Epithelial cell of proximal tubule (primary cell): ENCODE data around the gene MC1R. TPM values are rescaled to one million over a fixed set of nuclear protein-coding genes. Genes with fewer than 3 reads are reported as not detected.
"Not testable (repeated sequence)": the region's sequence is repeated elsewhere in the genome, so short reads cannot be mapped to it uniquely, and the experiment has no call there.

Source experiments
- DNase-seq: peaks from one replicate; pipeline ENCODE4 v3.0.0-alpha.2; 2011; ENCODE audit warnings: low read depth
- H3K4me3 ChIP-seq: 2 replicates; pipeline ENCODE4 v1.5.1; 2011; ENCODE audit warnings: low read depth, mild to moderate bottlenecking, low read length
- CTCF ChIP-seq: conservative IDR thresholded peaks from 2 replicates; pipeline ENCODE4 v1.5.1; 2012; ENCODE audit warnings: low read depth, mild to moderate bottlenecking, low read length
- total RNA-seq: library from RNA; depleted of rRNA; stranded (reverse); fragments of >200 nt; gene quantifications from 2 replicates; pipeline ENCODE4 v1.2.3, GENCODE V29; 2015

The MC1R gene
- total RNA-seq, result 2.5 and 3.5 TPM in 2 replicates

GRCh38 chr16:89918453-89919347 lies at the start of gene MC1R:
Gene MC1R (plus strand): TSS chr16:89918862. CDS start chr16:89919259, 397 bp downstream.
- no peak for DNase-seq
- peak; percentile 45 for TF ChIP-seq CTCF
- peak within 1 kb of the TSS; percentile 55 for H3K4me3 ChIP-seq

GRCh38 chr16:89869911-89870310 lies 48.8 kb upstream of the MC1R start:
- TF ChIP-seq CTCF, result no peak
- H3K4me3 ChIP-seq, result no peak overlapping the region
- no peak for DNase-seq

- no peak for TF ChIP-seq CTCF
- no peak overlapping the region for H3K4me3 ChIP-seq
- DNase-seq, result no peak
Observed at GRCh38 chr16:89870440-89870839, 48.2 kb upstream of the MC1R start.

GRCh38 chr16:89871895-89872294 lies 46.8 kb upstream of the MC1R start:
- no peak for TF ChIP-seq CTCF
- DNase-seq, result no peak
- H3K4me3 ChIP-seq, result no peak overlapping the region

GRCh38 chr16:89873109-89873971 lies 45.3 kb upstream of the MC1R start, which contains the start of gene TCF25:
Gene TCF25 (plus strand): TSS chr16:89873592. CDS start chr16:89873668, 76 bp downstream.
- peak within 1 kb of the TSS; percentile 98 for H3K4me3 ChIP-seq
- TF ChIP-seq CTCF, result no peak
- no peak for DNase-seq

- TF ChIP-seq CTCF, result no peak
- H3K4me3 ChIP-seq, result peak overlapping the region; percentile 98
- peak; percentile 30 for DNase-seq
Observed at GRCh38 chr16:89873972-89874689, 44.5 kb upstream of the MC1R start.

- not testable (repeated sequence) for DNase-seq, H3K4me3 ChIP-seq
Observed at GRCh38 chr16:89879123-89879522, 39.5 kb upstream of the MC1R start.
